Stimulated activated CD4-positive, alpha-beta T cell treated with anti-CD3 and anti-CD28 coated beads, Interleukin-1b, Interleukin-23, amount 100 ng/mL, for 48 hours (primary cell): ENCODE results near the gene EME2.

Experiments used
- DNase-seq: peaks from one replicate; pipeline ENCODE4 v3.0.0-alpha.2; 2020

EME2 gene

GRCh38 chr16:1745900-1746692, 26.5 kb upstream of the EME2 start:
- DNase-seq: no peak

DNA sequence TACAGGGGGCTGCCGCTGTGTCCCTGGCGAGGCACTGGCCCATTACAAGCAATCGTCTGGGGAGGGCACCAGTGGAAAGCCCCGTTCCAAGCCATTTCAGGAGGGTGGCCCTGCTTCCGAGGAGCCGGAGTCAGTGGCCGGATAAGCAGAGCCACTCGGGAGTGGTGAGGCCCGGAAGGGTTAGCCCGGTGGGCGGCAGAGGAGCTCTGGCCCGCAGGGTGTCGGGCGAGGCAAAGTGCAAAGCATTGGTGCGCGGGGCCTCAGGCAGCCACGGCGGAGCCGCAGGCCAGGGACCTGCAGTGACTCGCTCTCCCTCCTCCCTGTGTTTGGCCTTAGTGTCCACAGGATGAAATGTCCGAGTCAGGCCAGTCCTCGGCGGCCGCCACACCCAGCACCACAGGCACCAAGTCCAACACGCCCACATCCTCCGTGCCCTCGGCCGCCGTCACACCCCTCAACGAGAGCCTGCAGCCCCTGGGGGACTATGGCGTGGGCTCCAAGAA, 25.9 kb upstream of the EME2 start:
- DNase-seq: no peak

DNA sequence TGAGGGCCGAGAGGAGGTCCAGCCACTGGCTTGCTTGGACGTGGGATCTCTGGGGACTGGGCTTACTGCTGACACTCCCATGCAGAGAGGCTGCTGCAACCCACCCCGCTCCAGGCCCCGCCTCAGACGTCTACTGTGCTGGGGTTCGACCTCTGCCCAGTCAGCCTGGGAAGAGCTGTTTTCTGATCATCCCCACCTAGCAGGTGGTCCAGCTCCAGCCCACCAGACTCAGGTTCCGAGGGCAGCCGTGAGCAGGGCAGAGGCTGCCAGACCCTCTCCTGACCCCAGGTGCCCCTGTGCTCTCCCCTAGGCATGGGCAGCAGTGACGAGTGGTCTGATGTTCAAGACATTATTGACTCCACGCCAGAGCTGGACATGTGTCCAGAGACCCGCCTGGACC, 24.7 kb upstream of the EME2 start:
- no peak for DNase-seq

GRCh38 chr16:1749152-1750117, 23.2 kb upstream of the EME2 start:
- no peak for DNase-seq

DNA sequence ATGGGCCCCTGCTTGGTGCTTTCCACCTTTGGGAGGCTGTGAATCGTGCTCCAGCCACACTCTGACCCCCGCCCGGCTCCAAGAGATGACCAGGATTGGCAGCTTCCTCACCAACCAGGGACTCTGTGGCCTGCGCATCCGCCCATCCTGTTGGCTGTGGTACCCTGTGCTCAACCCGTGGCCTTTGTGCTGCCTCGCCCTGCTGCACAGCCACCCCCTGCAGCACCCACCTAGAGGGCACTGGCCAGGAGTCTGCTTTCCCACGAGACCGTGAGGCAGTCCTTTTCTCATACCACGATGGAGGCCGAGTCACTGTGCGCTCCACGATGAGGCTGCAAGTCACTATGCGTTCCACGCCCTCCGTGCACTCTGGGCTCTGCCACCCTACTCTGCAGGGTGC, 20.7 kb upstream of the EME2 start:
- no peak for DNase-seq

- no peak for DNase-seq
Measured at GRCh38 chr16:1752853-1753252, 19.8 kb upstream of the EME2 start.

DNA sequence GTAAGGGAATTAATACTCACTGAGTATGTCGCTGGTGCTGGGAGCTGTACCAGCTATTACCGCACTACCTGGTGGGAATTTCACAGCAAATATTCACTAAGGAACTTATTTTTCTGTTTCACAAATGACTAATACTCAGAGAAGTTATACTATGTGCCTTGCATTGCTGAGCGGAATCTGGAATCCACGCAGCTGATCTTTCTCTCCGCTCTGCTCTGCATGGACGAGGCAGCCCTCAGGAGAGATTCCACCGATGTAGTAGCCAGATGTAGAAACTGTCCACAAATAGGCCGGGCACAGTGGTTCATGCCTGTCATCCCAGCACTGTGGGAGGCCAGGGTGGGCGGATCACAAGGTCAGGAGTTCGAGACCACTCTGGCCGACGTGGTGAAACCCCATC, 18.4 kb upstream of the EME2 start:
- DNase-seq: no peak

DNA sequence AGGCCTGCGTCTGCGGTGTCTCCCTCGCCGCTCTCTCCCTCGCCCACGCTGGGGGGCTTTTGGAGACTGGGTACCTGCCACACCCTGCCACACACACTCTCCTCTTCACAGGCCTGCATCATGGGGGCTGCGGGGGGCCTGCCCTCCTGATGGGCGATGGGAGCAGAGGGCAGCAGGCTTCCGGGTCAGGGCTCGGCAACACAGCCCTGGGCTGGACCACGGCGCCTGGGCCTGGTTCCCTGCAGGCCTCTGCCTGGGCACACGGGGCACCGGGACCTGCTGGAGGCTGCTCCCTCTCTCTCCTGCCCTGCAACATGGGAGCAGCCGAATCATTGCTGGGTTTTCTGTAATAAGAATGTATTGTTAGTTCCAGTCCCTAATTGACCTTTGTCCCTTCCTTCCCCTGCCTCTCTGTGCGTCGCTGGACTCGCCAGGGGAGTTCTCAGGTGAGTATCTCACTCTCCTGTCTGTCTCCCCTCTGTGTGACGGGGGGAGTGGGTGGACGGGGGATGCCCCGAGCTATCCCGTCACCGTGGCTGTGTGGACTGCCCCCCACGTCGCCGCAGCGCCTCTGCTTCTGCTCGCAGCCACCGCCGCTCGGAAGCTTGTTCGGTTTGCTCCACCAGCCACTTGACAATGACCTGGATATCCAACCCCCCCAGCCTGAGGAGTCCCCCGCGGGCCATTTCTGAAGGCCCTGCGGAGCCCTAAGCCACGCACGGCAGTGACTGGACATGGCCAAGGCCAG, 14.7 kb upstream of the EME2 start:
- DNase-seq: no peak

DNA sequence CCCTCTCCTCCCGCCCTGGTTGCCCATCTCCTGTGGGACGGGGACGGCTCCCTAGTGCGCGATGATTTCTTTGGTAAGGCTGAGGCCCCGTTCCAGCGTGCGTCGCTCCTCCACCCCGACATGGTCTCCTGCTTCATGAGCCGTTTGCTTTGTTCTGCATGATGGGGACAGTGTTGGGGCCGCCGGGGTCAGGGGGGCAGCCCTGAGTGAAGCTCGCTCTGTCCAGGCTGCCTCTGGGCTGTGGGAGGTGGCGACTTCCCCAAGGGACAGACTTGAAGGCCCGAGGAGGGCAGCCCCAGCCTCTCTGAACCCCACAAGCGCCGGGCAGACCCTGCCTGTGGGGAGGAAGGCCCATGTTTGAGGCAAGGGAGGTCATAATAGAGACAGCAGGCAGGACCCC, 13.7 kb upstream of the EME2 start:
- DNase-seq: no peak

DNA sequence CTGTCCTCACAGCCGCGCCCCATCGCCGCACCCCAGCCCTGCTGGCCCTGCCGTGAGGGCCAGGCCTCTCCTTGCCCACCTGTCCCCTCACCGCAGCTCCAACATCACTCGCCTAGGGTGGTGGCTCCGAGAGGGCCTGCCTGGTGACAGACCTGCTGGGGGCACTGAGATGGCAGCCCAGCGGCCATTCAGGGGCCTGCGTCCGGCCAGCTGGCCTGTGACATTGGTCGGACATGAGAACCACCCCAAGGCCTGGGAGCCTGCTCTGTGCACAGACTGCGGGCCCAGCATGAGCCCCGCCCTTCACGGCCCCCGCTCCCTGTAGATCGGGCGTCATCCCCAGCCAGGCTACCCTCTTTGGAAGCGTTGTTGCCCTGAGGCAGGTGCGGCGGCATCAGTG, 13.1 kb upstream of the EME2 start:
- no peak for DNase-seq

- DNase-seq: no peak
Measured at GRCh38 chr16:1760911-1761310, 11.7 kb upstream of the EME2 start.

DNA sequence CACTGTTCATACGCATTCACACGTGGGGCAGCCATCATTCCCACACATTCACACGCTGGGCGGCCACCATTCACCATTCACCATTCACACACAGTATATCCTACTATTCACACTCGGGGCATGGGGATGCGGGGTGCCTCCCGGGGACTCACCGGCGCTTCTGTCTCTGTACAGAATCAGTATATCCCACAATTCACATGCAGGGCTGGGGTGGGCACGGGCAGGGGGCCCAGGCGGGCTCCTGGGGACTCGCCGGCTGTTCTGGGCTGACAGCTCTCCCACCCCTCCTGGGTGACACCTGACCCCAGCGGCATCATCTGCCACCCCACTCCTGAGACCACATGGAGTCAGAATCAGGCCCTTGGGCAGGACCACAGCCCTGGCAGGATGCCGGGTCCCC, 10.9 kb upstream of the EME2 start:
- DNase-seq: no peak

- no peak for DNase-seq
Measured at GRCh38 chr16:1762196-1762878, 10.3 kb upstream of the EME2 start.

DNA sequence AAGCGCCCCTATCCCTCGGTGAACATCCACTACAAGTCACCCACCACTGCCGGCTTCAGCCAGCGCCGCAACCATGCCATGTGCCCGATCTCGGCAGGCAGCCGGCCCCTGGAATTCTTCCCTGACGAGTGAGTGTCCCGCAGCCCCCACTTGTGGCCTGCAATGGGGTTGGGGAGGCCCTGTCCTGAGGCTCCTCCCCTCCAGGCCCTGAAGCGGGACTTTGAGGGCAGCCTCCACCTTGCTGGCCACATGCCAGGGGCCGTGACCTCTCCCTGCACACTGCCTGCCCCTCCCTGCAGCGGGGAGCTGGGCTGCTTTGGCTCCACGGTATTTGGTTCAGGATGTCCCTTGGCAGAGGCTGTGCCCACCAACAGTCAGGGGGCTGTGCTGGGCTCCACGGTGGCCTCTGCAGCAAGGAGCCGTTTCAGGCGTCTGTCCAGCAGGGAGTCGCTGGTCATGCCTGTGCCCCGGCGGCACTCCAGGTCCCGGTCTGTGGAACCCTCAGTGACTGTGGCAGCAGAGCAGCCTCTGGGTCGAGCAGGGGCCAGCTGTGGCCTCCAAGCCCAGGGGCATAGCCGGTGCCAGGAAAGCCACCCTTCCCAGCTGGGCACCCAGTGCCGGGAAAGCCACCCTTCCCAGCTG, 9.6 kb upstream of the EME2 start:
- DNase-seq: no peak

DNA sequence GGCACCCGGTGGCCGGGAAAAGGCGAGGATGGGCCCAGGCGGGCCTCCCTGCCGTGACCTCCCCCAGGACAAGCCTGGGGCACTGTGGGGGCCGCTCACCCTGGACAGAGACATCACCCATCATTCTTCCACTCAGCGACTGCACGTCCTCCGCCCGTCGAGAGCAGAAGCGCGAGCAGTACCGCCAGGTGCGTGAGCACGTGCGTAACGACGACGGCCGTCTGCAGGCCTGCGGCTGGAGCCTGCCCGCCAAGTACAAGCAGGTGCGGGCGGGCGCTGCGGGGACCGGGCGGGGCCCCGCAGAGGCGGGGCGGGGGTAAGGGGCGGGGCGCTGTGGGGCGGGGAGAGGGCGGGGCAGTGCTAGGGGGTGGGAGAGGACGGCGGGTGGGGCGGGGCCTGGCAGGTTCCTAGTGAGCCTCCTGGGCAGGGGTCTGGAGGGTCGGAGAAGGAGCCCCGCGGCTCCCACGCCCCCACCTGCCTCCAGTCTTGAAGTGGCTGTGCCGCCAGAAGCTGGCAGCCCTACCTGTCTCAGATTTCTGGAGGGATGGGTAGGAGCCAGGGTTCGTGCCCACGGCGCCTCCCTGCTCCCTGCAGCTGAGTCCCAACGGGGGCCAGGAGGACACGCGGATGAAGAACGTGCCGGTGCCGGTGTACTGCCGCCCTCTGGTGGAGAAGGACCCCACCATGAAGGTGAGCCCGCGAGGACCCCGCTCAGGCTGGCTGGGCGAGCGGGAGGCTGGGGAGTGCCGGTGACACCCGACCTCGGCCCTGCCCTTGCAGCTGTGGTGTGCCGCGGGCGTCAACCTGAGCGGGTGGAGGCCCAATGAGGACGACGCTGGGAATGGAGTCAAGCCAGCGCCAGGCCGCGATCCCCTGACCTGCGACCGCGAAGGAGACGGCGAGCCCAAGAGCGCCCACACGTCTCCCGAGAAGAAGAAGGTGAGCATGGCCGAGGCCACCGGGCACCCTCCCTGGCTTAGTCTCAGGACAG, 8.8 kb upstream of the EME2 start:
- no peak for DNase-seq

GRCh38 chr16:1764971-1765370, 7.6 kb upstream of the EME2 start:
- no peak for DNase-seq

GRCh38 chr16:1765826-1766225, 6.8 kb upstream of the EME2 start:
- no peak for DNase-seq

- DNase-seq: no peak
Measured at GRCh38 chr16:1766231-1766630, 6.4 kb upstream of the EME2 start.

GRCh38 chr16:1766701-1767100, 5.9 kb upstream of the EME2 start:
- DNase-seq: no peak

DNA sequence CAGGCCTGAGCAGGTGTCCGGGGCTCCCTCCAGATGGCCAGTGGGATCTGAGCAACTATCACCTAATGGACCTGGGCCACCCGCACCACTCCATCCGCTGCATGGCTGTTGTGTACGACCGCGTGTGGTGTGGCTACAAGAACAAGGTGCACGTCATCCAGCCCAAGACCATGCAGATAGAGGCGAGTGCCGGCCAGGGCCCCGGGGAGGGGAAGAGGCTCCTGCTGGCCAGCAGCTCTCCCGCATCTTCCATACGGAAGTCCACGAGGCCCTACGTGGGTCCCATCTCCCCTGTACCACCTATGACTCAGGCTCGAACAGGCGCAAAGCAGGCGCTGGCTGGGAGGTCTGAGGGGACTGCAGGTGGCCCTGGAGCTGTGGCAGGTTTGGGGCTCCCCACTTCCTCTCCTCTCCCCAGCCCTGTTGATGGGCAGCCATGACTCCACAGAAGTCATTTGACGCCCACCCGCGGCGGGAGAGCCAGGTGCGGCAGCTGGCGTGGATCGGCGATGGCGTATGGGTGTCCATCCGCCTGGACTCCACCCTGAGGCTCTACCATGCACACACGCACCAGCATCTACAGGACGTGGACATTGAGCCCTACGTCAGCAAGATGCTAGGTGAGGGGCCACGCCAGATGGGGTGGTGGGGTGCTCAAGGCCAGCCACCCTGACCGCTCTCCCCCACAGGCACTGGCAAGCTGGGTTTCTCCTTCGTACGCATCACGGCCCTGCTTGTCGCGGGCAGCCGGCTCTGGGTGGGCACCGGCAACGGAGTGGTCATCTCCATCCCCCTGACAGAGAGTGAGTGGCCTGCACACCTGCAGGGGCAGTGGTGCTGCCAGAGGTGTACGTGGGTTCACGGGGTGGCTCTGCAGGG, 5.3 kb upstream of the EME2 start:
- no peak for DNase-seq
